Mesothelial cell of epicardium (in vitro differentiated cells): ENCODE measurements around the gene CEACAM16. TPM values are rescaled to one million over a fixed set of nuclear protein-coding genes. Genes with fewer than 3 reads are reported as not detected.

Experiments used
- DNase-seq, 2 experiments: peaks; one replicate each; pipeline ENCODE4 v3.0.0; 2021; ENCODE audit warnings: low spot score in 2 of 2; ENCODE audit not compliant: unreplicated experiment in 2 of 2
- H3K27ac Mint-ChIP-seq: 2 replicates; pipeline ENCODE4 v1.8.0; 2021; ENCODE audit warnings: mixed read lengths
- H3K27me3 Mint-ChIP-seq: 2 replicates; pipeline ENCODE4 v1.8.0; 2021; ENCODE audit warnings: low read depth, mixed read lengths
- H3K36me3 Mint-ChIP-seq: 2 replicates; pipeline ENCODE4 v1.8.0; 2021; ENCODE audit warnings: mixed read lengths
- H3K4me1 Mint-ChIP-seq: 2 replicates; pipeline ENCODE4 v1.8.0; 2021; ENCODE audit warnings: mixed read lengths
- H3K4me3 Mint-ChIP-seq: 2 replicates; pipeline ENCODE4 v1.8.0; 2021; ENCODE audit warnings: mild to moderate bottlenecking, moderate library complexity, mixed read lengths
- H3K9me3 Mint-ChIP-seq: 2 replicates; pipeline ENCODE4 v1.8.0; 2021; ENCODE audit warnings: mixed read lengths
- CTCF ChIP-seq: fragments of 200-600 bp; sonication (generic); IDR thresholded peaks from one replicate; pipeline ENCODE4 v1.5.0; 2021; ENCODE audit warnings: antibody characterized with exemption; ENCODE audit not compliant: unreplicated experiment
- total RNA-seq: library from RNA; stranded (reverse); gene quantifications from 3 replicates; pipeline ENCODE4 v1.2.1, GENCODE V29; 2021

CEACAM16 gene
- total RNA-seq, 1 donor from 2014 or later, result not detected

- TF ChIP-seq CTCF, result no peak
- Mint-ChIP-seq H3K27me3 (peaks cover 4% of the 10 kb centered on the region), H3K4me1 (peaks cover 38% of the 10 kb centered on the region), H3K9me3 (no peaks in the 10 kb centered on the region), H3K36me3 (peaks cover 3% of the 10 kb centered on the region), H3K4me3 (peak overlapping the region; percentile 81), H3K27ac (peak overlapping the region; percentile 96)
- DNase-seq, result peak in 1 of 2 experiments; percentile 65
Observed at GRCh38 chr19:44747739-44748425, 48.9 kb downstream of the CEACAM16 start.

- DNase-seq, result peak in 1 of 2 experiments; percentile 45
- H3K9me3 Mint-ChIP-seq, result no peaks in the 10 kb centered on the region
- H3K27me3 Mint-ChIP-seq, result peaks cover 4% of the 10 kb centered on the region
- H3K36me3 Mint-ChIP-seq, result peaks cover 3% of the 10 kb centered on the region
- peak within 1 kb of the TSS; percentile 81 for H3K4me3 Mint-ChIP-seq
- TF ChIP-seq CTCF, result no peak
- H3K4me1 Mint-ChIP-seq, result peaks cover 40% of the 10 kb centered on the region
- H3K27ac Mint-ChIP-seq, result peak within 1 kb of the TSS; percentile 96
Observed at GRCh38 chr19:44748426-44749254, 49.7 kb downstream of the CEACAM16 start, which contains the start of gene BCL3. BCL3 (plus strand) TSS chr19:44748708; CDS start chr19:44748791, 83 bp downstream.

- Mint-ChIP-seq H3K36me3 (peaks cover 3% of the 10 kb centered on the region), H3K4me1 (peaks cover 45% of the 10 kb centered on the region), H3K9me3 (no peaks in the 10 kb centered on the region), H3K27ac (peak overlapping the region; percentile 21), H3K27me3 (peaks cover 8% of the 10 kb centered on the region), H3K4me3 (peak overlapping the region; percentile 74)
- DNase-seq, result no peak
- TF ChIP-seq CTCF, result no peak
Observed at GRCh38 chr19:44749292-44749691, 50.3 kb downstream of the CEACAM16 start.

GRCh38 chr19:44749994-44750393, 51.0 kb downstream of the CEACAM16 start:
- no peak for DNase-seq
- Mint-ChIP-seq H3K27me3 (peaks cover 12% of the 10 kb centered on the region), H3K9me3 (no peaks in the 10 kb centered on the region), H3K4me3 (peak overlapping the region; percentile 74), H3K27ac (no peak overlapping the region), H3K4me1 (peaks cover 51% of the 10 kb centered on the region), H3K36me3 (peaks cover 6% of the 10 kb centered on the region)
- no peak for TF ChIP-seq CTCF

GRCh38 chr19:44752123-44752815, 53.3 kb downstream of the CEACAM16 start:
- Mint-ChIP-seq H3K4me1 (peaks cover 47% of the 10 kb centered on the region), H3K36me3 (peaks cover 6% of the 10 kb centered on the region), H3K27ac (peak overlapping the region; percentile 64), H3K9me3 (no peaks in the 10 kb centered on the region), H3K27me3 (peaks cover 26% of the 10 kb centered on the region), H3K4me3 (no peak overlapping the region)
- DNase-seq, result no peak
- no peak for TF ChIP-seq CTCF
